ENCODE data around the gene WDTC1.

DNA sequence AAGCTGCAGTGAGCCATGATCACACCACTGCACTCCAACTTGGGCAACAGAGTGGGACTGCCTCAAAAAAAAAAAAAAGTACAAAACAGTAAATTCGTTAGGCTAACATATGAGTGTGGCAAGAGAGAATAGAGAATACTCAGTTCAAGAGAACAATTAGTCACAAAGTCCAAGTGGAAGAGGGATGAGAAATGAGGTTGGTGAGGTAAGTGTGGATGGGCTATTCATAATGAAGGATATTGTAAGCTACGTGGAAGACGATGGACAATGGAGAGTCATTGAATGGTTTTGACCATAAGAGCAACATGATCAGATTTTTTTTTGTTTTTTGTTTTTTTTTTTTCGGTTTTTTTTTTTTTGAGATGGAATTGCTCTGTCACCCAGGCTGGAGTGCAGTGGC is 34.8 kb downstream of the WDTC1 start:
- no peak for TF ChIP-seq EHMT2 (IDR thresholded peaks at IDR 0.05; ENCODE audit: low read depth)
- TF ChIP-seq BCL3 (IDR thresholded peaks at IDR 0.05): no peak
- TF ChIP-seq SREBF2 (IDR thresholded peaks at IDR 0.05): no peak
- TF ChIP-seq RFX5 (IDR thresholded peaks at IDR 0.05): no peak
- TF ChIP-seq POLR2A (IDR thresholded peaks at IDR 0.05; ENCODE audit: low read length): no peak
- TF ChIP-seq MAX (IDR thresholded peaks at IDR 0.05): no peak
- TF ChIP-seq, protein P1, sequence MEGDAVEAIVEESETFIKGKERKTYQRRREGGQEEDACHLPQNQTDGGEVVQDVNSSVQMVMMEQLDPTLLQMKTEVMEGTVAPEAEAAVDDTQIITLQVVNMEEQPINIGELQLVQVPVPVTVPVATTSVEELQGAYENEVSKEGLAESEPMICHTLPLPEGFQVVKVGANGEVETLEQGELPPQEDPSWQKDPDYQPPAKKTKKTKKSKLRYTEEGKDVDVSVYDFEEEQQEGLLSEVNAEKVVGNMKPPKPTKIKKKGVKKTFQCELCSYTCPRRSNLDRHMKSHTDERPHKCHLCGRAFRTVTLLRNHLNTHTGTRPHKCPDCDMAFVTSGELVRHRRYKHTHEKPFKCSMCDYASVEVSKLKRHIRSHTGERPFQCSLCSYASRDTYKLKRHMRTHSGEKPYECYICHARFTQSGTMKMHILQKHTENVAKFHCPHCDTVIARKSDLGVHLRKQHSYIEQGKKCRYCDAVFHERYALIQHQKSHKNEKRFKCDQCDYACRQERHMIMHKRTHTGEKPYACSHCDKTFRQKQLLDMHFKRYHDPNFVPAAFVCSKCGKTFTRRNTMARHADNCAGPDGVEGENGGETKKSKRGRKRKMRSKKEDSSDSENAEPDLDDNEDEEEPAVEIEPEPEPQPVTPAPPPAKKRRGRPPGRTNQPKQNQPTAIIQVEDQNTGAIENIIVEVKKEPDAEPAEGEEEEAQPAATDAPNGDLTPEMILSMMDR (IDR thresholded peaks at IDR 0.05): no peak
- no peak for TF ChIP-seq ZSCAN20 (CRISPR knock-in tag; IDR thresholded peaks at IDR 0.05)
- no peak for TF ChIP-seq NPAS2 (CRISPR knock-in tag; IDR thresholded peaks at IDR 0.05; ENCODE audit: borderline replicate concordance)
- TF ChIP-seq ESRRA (IDR thresholded peaks at IDR 0.05; ENCODE audit: borderline replicate concordance, low read length): no peak
- TF ChIP-seq REST (IDR thresholded peaks at IDR 0.05): no peak
- TF ChIP-seq RCOR1 (IDR thresholded peaks at IDR 0.05; ENCODE audit: low read depth, low read length): no peak
- TF ChIP-seq SMC3 (IDR thresholded peaks at IDR 0.05): no peak
- no peak for TF ChIP-seq RNF2 (IDR thresholded peaks at IDR 0.05; ENCODE audit: borderline replicate concordance, low read depth)

All from A549 (cell line).